GM21515 (cell line): Measurements from ENCODE around the gene SUPT3H.

Source experiments
- ATAC-seq: cut with Tn5 transposase; IDR thresholded peaks from one replicate; pipeline ENCODE4 v1.9.1; 2021; ENCODE audit not compliant: unreplicated experiment

SUPT3H gene

DNA sequence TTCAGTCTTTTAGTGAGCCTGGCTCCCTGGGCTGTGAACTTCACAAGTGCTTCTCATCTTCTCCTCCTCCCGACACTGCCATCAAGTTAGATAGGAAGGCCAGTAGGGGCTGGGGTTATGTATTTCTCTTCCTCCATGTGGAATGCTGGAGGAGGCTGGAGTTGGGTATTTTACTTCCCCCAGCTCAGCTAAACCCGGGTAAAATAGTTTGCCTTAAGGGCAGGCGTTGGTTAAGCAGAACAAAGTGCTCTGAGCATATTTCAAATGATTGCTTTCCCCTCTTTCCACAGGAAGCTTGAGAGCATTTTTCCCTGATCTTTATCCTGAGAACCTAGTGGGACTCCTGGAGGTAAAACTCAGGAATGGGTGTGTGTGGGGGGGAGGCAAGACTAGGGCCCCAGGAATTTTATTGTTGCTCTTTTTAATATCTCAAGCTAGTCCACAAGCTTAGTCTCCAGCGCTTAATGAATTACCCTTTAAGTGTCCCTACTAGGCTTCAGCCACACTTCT is 16.9 kb upstream of the SUPT3H start:
- ATAC-seq = no peak

- no peak for ATAC-seq
These were observed 10.6 kb upstream of the SUPT3H start for GRCh38 chr6:45388328-45388727.

DNA sequence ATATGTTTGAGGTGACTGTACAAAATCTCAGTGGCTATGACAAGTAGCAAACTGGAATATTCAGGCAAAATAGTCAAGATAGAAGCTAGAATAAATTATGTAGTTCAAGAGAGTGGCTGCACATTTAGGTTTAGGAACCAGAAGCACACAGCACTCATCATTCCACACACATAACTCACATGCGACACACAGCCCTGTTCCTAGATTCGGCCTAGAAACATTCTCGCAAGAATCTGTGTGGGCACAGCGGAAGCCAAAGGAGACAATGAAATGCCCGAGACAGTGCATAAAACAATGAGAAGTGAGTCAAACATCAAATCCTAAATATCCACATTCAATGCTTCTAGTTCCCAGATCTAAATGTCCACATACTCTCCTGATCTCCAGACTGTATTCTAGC is 9.5 kb upstream of the SUPT3H start:
- ATAC-seq = no peak

- ATAC-seq = no peak
These were observed 8.8 kb upstream of the SUPT3H start for GRCh38 chr6:45386501-45386900.

DNA sequence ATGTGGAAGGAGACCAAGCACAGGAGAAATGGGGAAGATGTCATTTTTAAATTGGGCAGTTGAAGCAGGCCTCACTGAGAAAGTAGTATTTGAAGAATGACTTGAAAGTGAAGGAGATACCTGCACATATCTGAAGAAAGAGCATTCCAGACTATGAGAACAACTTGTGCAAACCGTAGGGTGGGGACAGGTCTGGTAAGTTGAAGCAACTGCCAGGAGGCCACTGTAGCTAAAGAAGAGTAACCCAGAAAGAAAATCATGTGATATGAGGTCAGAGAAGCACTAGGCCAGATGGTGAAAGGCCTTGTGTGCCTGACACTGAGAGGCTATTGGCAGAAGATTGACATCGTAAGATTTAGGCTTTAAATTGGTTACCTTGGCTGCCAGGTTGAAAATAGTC is 4.7 kb upstream of the SUPT3H start:
- no peak for ATAC-seq

DNA sequence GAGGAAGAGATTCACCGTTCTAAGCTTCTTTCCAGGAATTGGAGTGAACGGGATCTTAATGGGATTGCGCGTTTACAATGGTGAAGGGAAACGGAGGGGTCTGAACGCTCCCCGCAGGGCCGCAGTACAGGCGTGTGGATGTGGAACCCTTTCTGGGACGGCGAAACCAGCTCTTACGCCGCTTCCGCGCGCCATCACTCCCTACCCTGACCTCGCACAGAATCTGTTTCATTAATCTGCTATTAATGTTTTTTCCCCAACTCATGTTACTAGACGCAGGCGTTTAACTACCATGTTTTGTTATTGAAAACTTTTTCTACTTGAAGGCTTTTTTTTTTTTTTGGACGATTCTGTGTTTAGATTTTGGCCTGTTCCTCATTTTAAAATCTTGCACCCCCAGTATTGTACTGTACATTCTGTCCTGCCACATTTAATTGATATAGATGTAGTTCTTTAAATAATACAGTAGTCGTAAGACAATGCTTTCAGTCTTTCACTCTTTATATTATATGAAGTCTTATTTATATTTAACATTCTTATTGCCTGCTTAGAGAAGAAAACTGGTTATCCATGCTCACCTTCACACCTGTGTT is 696 bp upstream of the SUPT3H start:
- peak; percentile 32 for ATAC-seq

DNA sequence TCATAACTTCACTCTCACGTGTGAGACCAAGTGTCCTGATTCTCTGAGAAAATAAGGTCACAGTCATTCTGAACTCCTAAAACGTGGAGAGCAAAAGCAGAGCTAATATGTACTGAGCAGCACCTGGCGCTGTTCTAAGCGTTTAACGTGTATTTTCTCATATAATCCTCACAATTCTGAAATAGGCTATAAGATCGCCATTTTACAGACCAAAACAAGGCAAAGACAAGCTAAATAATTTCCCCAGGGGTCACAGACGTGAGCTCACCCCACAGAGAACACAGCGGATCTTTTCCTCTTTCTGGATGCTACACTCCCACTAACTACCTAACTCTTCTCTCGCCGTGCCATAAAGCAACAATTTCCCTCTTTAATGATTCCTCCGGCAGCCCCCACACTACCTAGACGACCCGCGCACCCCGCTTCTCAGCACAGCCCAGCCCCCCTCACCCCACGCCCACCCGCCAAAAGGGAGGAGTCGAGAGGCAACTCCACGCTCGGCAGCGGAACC is 636 bp downstream of the SUPT3H start:
- peak; percentile 5 for ATAC-seq

- ATAC-seq = no peak
These were observed 1.3 kb downstream of the SUPT3H start for GRCh38 chr6:45376310-45377042.

DNA sequence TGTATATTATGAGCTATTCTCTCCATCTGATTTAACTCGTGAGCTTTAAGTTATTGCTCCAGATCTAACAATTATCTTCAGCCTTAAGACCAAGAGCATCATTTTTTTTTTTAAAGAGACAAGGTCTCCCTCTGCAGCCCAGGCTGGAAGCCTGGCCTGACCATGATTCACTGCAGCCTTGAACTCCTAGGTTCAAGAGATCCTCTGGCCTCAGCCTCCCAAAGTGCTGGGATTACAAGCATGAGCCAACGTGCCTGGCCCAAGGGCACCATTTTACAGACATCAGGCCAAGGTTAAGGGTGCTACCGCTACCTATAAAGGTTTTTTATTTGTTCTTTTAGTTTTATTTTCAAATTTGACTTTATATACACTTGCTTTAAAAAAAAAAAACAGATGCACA is 2.3 kb downstream of the SUPT3H start:
- no peak for ATAC-seq

- ATAC-seq = no peak
These were observed 5.7 kb downstream of the SUPT3H start for GRCh38 chr6:45371924-45372573.

GRCh38 chr6:45369870-45370269 is 7.9 kb downstream of the SUPT3H start:
- no peak for ATAC-seq

DNA sequence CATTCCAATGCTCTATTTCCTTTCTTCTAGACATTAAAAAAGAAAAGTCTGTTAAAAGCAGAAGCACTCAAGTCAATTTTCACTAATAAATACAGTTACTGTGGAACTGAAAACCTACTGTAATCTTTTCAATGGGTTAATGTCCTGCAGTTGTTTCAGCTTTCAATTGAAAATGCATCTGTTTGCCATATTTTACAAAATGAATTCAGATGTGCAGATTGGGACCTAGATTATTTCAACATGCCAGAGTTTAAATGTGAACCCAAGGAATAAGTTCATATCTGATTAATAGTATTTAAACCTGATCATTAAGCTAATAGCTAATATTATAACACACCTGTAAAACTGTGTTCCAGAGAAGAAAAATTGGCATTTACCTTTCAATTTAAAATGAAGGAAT is 9.7 kb downstream of the SUPT3H start:
- no peak for ATAC-seq

DNA sequence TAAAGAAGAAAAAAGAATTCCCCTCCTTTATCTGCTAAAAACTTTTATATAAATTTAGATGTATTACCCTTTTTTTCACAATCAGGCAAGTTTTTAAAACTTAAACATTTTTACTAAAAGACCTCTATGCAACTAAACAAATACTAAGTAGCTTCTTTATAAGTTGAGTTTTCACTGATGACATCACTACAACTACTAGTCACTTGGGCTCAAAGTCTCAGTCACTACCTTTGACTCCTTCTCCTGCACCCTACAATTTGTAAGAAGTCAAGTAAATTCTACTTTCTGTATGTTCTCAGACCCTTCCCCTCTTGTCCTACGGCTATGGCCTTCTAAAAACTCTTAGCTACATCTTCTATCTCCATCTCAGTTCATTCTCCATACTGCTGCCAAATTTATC is 11.2 kb downstream of the SUPT3H start:
- no peak for ATAC-seq

DNA sequence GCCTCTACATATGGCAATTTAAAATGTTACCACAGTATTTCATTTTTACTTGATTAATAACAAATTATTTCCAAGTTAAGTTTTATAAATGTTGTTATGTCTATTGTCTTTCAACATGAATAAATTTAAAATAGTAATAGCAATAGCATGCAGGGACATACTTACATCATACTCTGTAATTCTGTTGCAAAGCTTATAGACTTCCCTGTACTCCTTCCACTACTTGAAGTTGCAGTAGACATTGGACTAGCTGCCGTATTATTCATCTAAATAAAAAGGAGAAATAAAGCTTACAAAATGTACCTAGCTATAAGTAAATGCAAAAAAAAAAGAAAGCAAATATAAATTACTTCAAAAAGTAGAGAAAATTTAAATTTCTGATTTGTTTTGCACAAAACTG is 12.7 kb downstream of the SUPT3H start:
- ATAC-seq = no peak

- no peak for ATAC-seq
These were observed 13.3 kb downstream of the SUPT3H start for GRCh38 chr6:45364466-45364865.

DNA sequence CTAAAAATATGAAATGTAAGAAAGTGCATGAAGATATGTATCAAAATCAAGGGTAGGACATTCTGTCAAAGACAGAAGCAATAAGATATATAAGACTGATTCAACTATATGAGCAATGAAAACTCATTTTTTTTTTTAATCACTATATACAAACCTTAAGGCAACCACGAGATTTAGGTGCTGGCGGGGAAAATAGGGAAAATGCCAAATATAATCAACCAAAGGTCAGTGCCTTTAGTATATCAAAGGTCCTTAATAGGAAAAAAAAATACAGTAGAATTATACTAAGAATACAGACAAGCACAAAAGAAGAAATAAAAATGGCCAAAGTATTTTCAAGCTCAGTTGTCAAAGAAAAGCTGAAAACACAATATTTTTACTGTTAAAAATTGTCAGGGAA is 24.1 kb downstream of the SUPT3H start:
- ATAC-seq = no peak

DNA sequence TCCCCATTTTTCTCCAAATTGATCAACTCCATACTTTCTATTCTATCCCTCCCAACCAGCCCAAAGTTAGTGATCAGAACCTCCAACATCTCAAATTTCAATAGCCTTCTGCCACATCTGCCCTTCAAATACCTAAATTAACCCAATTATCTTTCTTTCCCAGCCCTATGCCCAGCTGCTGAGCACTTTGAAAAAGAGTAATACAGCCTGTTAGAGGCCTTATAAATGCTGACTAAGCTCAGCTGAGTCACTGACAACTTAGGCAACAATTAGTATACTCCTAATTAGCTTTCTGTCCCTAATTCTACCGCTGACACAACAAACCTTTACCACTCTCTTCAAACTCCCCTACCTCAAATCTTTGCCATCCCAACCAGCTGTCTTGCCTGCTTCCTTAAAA is 26.1 kb downstream of the SUPT3H start:
- no peak for ATAC-seq

- no peak for ATAC-seq
These were observed 26.7 kb downstream of the SUPT3H start for GRCh38 chr6:45351076-45351475.

DNA sequence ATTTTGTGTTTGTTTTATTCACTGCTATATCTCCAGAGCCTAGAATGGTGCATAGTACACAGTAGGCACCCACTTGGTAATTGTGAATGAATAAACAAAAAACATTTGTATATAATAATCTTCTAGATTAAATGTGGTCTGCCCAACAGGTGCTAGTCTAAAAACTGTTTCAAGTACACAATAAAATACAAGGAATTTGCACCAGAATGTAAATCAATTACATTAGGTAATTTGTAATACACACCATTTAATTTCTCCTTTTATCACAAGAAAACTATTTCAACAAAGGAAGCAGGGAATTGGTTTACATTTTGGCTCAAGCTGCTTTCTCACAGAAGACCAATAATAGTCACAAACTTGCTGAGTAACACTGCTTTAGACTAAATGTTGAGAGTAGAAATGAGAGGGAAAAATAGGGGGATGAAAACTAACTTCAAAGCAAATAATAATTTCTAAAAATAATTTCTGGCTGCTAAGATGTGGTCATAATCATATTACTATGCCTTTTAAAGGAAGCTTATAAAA is 27.5 kb downstream of the SUPT3H start:
- ATAC-seq = no peak

DNA sequence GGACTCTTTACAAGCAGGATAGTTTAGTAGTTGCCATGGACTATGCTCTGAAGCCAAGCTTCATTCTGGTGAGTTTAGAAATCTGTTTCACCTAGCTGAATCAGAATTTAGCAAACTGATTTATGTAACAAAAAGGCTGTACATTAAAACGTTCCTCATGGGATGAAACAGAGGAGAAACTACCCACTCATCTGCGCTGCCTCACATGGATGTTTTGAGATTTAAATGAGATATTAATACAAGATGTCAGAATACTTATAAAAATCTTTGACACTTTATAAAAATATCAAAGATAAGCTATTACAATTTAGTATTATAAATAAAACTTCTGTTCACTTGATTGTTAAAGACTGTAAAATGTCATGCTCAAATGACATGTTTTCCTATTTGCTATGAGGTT is 32.8 kb downstream of the SUPT3H start:
- ATAC-seq = no peak

- no peak for ATAC-seq
These were observed 49.2 kb downstream of the SUPT3H start for GRCh38 chr6:45328523-45328922.
